ENCODE measurements around the gene CITED4.

GRCh38 chr1:40833979-40834378 lies 28.2 kb downstream of the CITED4 start:
- no peak for TF ChIP-seq CTCF (IDR thresholded peaks at IDR 0.05; ENCODE audit: poor library complexity, severe bottlenecking)
- TF ChIP-seq POLR2AphosphoS5 (IDR thresholded peaks at IDR 0.05): no peak
- no peak for TF ChIP-seq TAF1 (IDR thresholded peaks at IDR 0.05; ENCODE audit: low read depth)
- no peak for TF ChIP-seq EZH2 (IDR thresholded peaks at IDR 0.05; ENCODE audit: borderline replicate concordance, insufficient read depth, low read length, poor library complexity, severe bottlenecking)
- no peak for TF ChIP-seq RAD21 (conservative IDR thresholded peaks at IDR 0.05)
- TF ChIP-seq REST (IDR thresholded peaks at IDR 0.05; ENCODE audit: borderline replicate concordance): no peak
- TF ChIP-seq EP300 (conservative IDR thresholded peaks at IDR 0.05; ENCODE audit: poor library complexity, severe bottlenecking): no peak
- no peak for TF ChIP-seq SMC3 (conservative IDR thresholded peaks at IDR 0.05; ENCODE audit: poor library complexity)
- no peak for TF ChIP-seq MXI1 (conservative IDR thresholded peaks at IDR 0.05; ENCODE audit: poor library complexity, severe bottlenecking)
